NCI-H748 (cell line): ENCODE measurements around the gene ANGPTL8.

Source experiments
- DNase-seq: peaks from one replicate; lab custom pipeline; 2025; ENCODE audit not compliant: unreplicated experiment; lab: John Stamatoyannopoulos, UW

ANGPTL8 gene

GRCh38 chr19:11236324-11237301 lies 2.8 kb upstream of the ANGPTL8 start:
- no peak for DNase-seq

- DNase-seq: no peak
Measured at GRCh38 chr19:11237321-11237720, 2.1 kb upstream of the ANGPTL8 start.

GRCh38 chr19:11238041-11238440 lies 1.4 kb upstream of the ANGPTL8 start:
- no peak for DNase-seq

- DNase-seq: no peak
Measured at GRCh38 chr19:11238781-11239376, 540 bp upstream of the ANGPTL8 start.

- no peak for DNase-seq
Measured at GRCh38 chr19:11240008-11240444, 607 bp downstream of the ANGPTL8 start.

GRCh38 chr19:11242025-11242424 lies 2.6 kb downstream of the ANGPTL8 start:
- no peak for DNase-seq

GRCh38 chr19:11242864-11243797 lies 3.7 kb downstream of the ANGPTL8 start:
- peak; percentile 60 for DNase-seq

GRCh38 chr19:11243798-11244169 lies 4.4 kb downstream of the ANGPTL8 start:
- no peak for DNase-seq

GRCh38 chr19:11244846-11245589 lies 5.6 kb downstream of the ANGPTL8 start:
- DNase-seq: no peak

GRCh38 chr19:11246941-11247340 lies 7.5 kb downstream of the ANGPTL8 start:
- DNase-seq: no peak

- DNase-seq: no peak
Measured at GRCh38 chr19:11247391-11247790, 8.0 kb downstream of the ANGPTL8 start.

GRCh38 chr19:11247934-11248333 lies 8.5 kb downstream of the ANGPTL8 start:
- no peak for DNase-seq

- no peak for DNase-seq
Measured at GRCh38 chr19:11248852-11249251, 9.4 kb downstream of the ANGPTL8 start.

GRCh38 chr19:11251217-11251616 lies 11.8 kb downstream of the ANGPTL8 start:
- DNase-seq: no peak

GRCh38 chr19:11251650-11252314 lies 12.4 kb downstream of the ANGPTL8 start:
- DNase-seq: no peak

- no peak for DNase-seq
Measured at GRCh38 chr19:11252665-11253355, 13.4 kb downstream of the ANGPTL8 start.

GRCh38 chr19:11254666-11255065 lies 15.2 kb downstream of the ANGPTL8 start:
- DNase-seq: no peak

- DNase-seq: no peak
Measured at GRCh38 chr19:11256189-11256588, 16.8 kb downstream of the ANGPTL8 start.

- DNase-seq: no peak
Measured at GRCh38 chr19:11257846-11258380, 18.5 kb downstream of the ANGPTL8 start.
